A673 (cell line): ENCODE results near the gene KRTAP9-3.

Experiments used
- CTCF ChIP-seq: fragments of 300-800, 200-600 bp; sonication (generic); conservative IDR thresholded peaks from 2 replicates; pipeline ENCODE4 v1.5.1; 2017; ENCODE audit warnings: low read depth, mild to moderate bottlenecking, antibody characterized with exemption, low read length, moderate library complexity, mixed read lengths
- EZH2 ChIP-seq: fragments of 200-600 bp; sonication (generic); IDR thresholded peaks from 2 replicates; pipeline ENCODE4 v1.6.1; 2017; ENCODE audit warnings: borderline replicate concordance, low read depth, mild to moderate bottlenecking, mixed read lengths, antibody characterized with exemption, low read length; ENCODE audit not compliant: poor library complexity, severe bottlenecking

GRCh38 chr17:41258406-41258805 lies 26.2 kb downstream of the KRTAP9-3 start:
- TF ChIP-seq CTCF: no peak
- no peak for TF ChIP-seq EZH2
